Measurements from ENCODE around the gene ACOT12.

The ACOT12 gene

GRCh38 chr5:81290146-81290545, 103.8 kb downstream of the ACOT12 start:
- TF ChIP-seq CTCF (IDR thresholded peaks at IDR 0.05; ENCODE audit: control insufficient read depth, extremely low read depth, insufficient read depth): no peak
- no peak for DNase-seq (ENCODE audit: low read depth)
- H3K4me3 ChIP-seq (ENCODE audit: low read depth, low read length): no peak overlapping the region

DNA sequence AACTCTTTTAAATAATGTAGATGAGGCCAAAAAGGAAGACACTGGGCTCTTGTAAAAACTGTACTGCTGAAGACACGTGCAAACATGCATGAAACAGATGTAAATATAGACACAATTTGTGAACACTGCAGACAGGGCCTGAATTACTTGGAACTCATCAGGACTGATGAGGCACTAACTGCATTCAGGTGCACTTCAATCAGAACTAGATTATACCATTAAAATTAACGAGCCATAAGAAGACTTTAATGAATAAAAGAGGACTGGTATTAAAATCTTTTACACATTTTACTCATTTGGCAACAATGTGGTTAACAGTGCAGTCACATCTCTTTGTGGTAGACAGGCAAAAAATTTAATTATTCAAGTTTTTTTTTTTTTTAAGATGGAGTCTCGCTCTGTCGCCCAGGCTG, 105.9 kb downstream of the ACOT12 start:
- no peak overlapping the region for H3K4me3 ChIP-seq (ENCODE audit: low read depth, low read length)
- TF ChIP-seq CTCF (IDR thresholded peaks at IDR 0.05; ENCODE audit: control insufficient read depth, extremely low read depth, insufficient read depth): no peak
- DNase-seq (ENCODE audit: low read depth): no peak

- no peak for DNase-seq (ENCODE audit: low read depth)
- no peak for TF ChIP-seq CTCF (IDR thresholded peaks at IDR 0.05; ENCODE audit: control insufficient read depth, extremely low read depth, insufficient read depth)
- no peak overlapping the region for H3K4me3 ChIP-seq (ENCODE audit: low read depth, low read length)
Observed at GRCh38 chr5:81286059-81286617, 107.8 kb downstream of the ACOT12 start.

- no peak overlapping the region for H3K4me3 ChIP-seq (ENCODE audit: low read depth, low read length)
- no peak for TF ChIP-seq CTCF (IDR thresholded peaks at IDR 0.05; ENCODE audit: control insufficient read depth, extremely low read depth, insufficient read depth)
- DNase-seq (ENCODE audit: low read depth): no peak
Observed at GRCh38 chr5:81283976-81284375, 110.0 kb downstream of the ACOT12 start.

Measured in LNCaP clone FGC (cell line).